MV-4-11 (cell line): ENCODE data around the gene KLHL10.
"Not testable (repeated sequence)": the region's sequence is repeated elsewhere in the genome, so short reads cannot be mapped to it uniquely, and the experiment has no call there.

Experiments used
- DNase-seq: peaks from one replicate; lab custom pipeline; 2025; lab: John Stamatoyannopoulos, UW

Gene KLHL10

GRCh38 chr17:41851382-41851781 lies 13.8 kb downstream of the KLHL10 start:
- not testable (repeated sequence) for DNase-seq

- DNase-seq, result no peak
Observed at GRCh38 chr17:41860254-41860931, 22.8 kb downstream of the KLHL10 start.

GRCh38 chr17:41863074-41863848 lies 25.6 kb downstream of the KLHL10 start:
- DNase-seq, result peak; percentile 21

GRCh38 chr17:41864498-41864835 lies 26.8 kb downstream of the KLHL10 start:
- no peak for DNase-seq

- DNase-seq, result peak; percentile 80
Observed at GRCh38 chr17:41864836-41865595, 27.4 kb downstream of the KLHL10 start, which contains the start of gene KLHL11. Gene KLHL11, minus strand, starts transcription at chr17:41865423. Its CDS starts 53 bp downstream, at chr17:41865370.

GRCh38 chr17:41865596-41865893 lies 27.9 kb downstream of the KLHL10 start:
- DNase-seq, result no peak

GRCh38 chr17:41868568-41868967 lies 30.9 kb downstream of the KLHL10 start:
- DNase-seq, result no peak

GRCh38 chr17:41869426-41869825 lies 31.8 kb downstream of the KLHL10 start:
- DNase-seq, result no peak

GRCh38 chr17:41870097-41870496 lies 32.5 kb downstream of the KLHL10 start:
- no peak for DNase-seq

- DNase-seq, result no peak
Observed at GRCh38 chr17:41870627-41871026, 33.0 kb downstream of the KLHL10 start.

- DNase-seq, result no peak
Observed at GRCh38 chr17:41871789-41872188, 34.2 kb downstream of the KLHL10 start.

- no peak for DNase-seq
Observed at GRCh38 chr17:41873559-41874292, 36.1 kb downstream of the KLHL10 start.

GRCh38 chr17:41874293-41874670 lies 36.7 kb downstream of the KLHL10 start:
- not testable (repeated sequence) for DNase-seq

- DNase-seq, result no peak
Observed at GRCh38 chr17:41880130-41880529, 42.5 kb downstream of the KLHL10 start.

- DNase-seq, result no peak
Observed at GRCh38 chr17:41882756-41883155, 45.1 kb downstream of the KLHL10 start.

GRCh38 chr17:41885733-41886132 lies 48.1 kb downstream of the KLHL10 start:
- no peak for DNase-seq

GRCh38 chr17:41888332-41888965 lies 50.8 kb downstream of the KLHL10 start:
- DNase-seq, result no peak

- no peak for DNase-seq
Observed at GRCh38 chr17:41891135-41892020, 53.8 kb downstream of the KLHL10 start.

GRCh38 chr17:41892021-41892376 lies 54.4 kb downstream of the KLHL10 start:
- no peak for DNase-seq

- DNase-seq, result no peak
Observed at GRCh38 chr17:41893384-41893783, 55.8 kb downstream of the KLHL10 start.

GRCh38 chr17:41894791-41895331 lies 57.2 kb downstream of the KLHL10 start:
- no peak for DNase-seq
